Measurements from ENCODE around the gene ATP6V0A4. TPM values are rescaled to one million over a fixed set of nuclear protein-coding genes. Genes with fewer than 3 reads are reported as not detected.

Gene ATP6V0A4
- total RNA-seq, 1 experiment from 2014 or later = 1.1 TPM

DNA sequence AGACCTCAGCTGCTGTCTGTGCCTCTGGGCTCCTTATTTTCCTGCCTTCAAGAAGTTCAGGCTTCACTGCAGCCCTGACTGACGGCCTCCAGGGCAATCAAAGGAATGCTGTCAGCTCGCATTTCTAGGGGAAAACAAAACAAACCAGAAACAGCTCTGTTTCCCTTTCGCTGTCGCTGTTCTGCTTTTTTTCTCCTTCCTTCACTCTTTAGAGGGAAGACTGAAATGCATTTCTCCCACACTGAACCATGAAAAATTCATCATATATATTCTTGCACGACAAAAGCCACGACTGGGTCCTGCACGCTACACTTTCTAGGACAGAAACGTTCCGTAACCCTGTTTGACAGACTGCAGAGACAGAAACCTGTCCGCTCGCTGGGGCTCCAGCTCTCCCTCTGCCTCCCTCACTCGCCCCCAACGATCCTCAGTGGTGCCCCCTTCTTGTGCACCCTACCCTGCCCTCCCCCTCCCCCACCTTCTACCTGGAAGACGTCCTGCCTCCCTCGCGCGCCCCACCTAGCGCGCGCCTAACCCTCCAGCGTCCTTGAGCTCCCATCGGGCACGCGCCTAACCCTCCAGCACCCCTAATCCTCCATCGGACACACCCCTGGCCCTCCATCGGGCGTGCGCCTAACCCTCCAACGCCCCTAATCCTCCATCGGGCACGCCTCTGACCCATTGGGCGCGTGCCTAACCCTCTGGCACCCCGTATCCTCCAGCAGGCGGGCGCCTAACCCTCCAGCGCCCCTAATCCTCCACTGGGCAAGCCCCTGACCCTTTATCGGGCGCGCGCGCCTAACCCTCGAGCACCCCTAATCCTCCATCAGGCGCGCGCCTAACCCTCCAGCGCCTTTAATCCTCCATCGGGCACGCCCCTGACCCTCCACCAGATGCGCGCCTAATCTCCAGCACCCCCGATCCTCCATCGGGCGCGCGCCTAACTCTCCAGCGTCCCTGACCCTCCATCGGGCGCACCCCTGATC, 134.0 kb downstream of the ATP6V0A4 start (continued):
- TF ChIP-seq, protein P1, sequence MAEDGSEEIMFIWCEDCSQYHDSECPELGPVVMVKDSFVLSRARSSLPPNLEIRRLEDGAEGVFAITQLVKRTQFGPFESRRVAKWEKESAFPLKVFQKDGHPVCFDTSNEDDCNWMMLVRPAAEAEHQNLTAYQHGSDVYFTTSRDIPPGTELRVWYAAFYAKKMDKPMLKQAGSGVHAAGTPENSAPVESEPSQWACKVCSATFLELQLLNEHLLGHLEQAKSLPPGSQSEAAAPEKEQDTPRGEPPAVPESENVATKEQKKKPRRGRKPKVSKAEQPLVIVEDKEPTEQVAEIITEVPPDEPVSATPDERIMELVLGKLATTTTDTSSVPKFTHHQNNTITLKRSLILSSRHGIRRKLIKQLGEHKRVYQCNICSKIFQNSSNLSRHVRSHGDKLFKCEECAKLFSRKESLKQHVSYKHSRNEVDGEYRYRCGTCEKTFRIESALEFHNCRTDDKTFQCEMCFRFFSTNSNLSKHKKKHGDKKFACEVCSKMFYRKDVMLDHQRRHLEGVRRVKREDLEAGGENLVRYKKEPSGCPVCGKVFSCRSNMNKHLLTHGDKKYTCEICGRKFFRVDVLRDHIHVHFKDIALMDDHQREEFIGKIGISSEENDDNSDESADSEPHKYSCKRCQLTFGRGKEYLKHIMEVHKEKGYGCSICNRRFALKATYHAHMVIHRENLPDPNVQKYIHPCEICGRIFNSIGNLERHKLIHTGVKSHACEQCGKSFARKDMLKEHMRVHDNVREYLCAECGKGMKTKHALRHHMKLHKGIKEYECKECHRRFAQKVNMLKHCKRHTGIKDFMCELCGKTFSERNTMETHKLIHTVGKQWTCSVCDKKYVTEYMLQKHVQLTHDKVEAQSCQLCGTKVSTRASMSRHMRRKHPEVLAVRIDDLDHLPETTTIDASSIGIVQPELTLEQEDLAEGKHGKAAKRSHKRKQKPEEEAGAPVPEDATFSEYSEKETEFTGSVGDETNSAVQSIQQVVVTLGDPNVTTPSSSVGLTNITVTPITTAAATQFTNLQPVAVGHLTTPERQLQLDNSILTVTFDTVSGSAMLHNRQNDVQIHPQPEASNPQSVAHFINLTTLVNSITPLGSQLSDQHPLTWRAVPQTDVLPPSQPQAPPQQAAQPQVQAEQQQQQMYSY (CRISPR knock-in tag; IDR thresholded peaks at IDR 0.05) = no peak
- TF ChIP-seq, protein P2, sequence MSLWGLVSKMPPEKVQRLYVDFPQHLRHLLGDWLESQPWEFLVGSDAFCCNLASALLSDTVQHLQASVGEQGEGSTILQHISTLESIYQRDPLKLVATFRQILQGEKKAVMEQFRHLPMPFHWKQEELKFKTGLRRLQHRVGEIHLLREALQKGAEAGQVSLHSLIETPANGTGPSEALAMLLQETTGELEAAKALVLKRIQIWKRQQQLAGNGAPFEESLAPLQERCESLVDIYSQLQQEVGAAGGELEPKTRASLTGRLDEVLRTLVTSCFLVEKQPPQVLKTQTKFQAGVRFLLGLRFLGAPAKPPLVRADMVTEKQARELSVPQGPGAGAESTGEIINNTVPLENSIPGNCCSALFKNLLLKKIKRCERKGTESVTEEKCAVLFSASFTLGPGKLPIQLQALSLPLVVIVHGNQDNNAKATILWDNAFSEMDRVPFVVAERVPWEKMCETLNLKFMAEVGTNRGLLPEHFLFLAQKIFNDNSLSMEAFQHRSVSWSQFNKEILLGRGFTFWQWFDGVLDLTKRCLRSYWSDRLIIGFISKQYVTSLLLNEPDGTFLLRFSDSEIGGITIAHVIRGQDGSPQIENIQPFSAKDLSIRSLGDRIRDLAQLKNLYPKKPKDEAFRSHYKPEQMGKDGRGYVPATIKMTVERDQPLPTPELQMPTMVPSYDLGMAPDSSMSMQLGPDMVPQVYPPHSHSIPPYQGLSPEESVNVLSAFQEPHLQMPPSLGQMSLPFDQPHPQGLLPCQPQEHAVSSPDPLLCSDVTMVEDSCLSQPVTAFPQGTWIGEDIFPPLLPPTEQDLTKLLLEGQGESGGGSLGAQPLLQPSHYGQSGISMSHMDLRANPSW (CRISPR knock-in tag; conservative IDR thresholded peaks at IDR 0.05; ENCODE audit: low read depth) = no peak
- no peak for TF ChIP-seq E2F1 (CRISPR knock-in tag; IDR thresholded peaks at IDR 0.05)
- TF ChIP-seq RELA (CRISPR knock-in tag; IDR thresholded peaks at IDR 0.05; ENCODE audit: borderline replicate concordance) = no peak
- TF ChIP-seq, protein P3, sequence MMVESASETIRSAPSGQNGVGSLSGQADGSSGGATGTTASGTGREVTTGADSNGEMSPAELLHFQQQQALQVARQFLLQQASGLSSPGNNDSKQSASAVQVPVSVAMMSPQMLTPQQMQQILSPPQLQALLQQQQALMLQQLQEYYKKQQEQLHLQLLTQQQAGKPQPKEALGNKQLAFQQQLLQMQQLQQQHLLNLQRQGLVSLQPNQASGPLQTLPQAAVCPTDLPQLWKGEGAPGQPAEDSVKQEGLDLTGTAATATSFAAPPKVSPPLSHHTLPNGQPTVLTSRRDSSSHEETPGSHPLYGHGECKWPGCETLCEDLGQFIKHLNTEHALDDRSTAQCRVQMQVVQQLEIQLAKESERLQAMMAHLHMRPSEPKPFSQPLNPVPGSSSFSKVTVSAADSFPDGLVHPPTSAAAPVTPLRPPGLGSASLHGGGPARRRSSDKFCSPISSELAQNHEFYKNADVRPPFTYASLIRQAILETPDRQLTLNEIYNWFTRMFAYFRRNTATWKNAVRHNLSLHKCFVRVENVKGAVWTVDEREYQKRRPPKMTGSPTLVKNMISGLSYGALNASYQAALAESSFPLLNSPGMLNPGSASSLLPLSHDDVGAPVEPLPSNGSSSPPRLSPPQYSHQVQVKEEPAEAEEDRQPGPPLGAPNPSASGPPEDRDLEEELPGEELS (CRISPR knock-in tag; IDR thresholded peaks at IDR 0.05) = 0 out of 2 replicates have a peak, but pooled peaks have one; percentile 25
- no peak for TF ChIP-seq CREM (CRISPR knock-in tag; IDR thresholded peaks at IDR 0.05)
- TF ChIP-seq, protein P4, sequence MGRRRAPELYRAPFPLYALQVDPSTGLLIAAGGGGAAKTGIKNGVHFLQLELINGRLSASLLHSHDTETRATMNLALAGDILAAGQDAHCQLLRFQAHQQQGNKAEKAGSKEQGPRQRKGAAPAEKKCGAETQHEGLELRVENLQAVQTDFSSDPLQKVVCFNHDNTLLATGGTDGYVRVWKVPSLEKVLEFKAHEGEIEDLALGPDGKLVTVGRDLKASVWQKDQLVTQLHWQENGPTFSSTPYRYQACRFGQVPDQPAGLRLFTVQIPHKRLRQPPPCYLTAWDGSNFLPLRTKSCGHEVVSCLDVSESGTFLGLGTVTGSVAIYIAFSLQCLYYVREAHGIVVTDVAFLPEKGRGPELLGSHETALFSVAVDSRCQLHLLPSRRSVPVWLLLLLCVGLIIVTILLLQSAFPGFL (CRISPR knock-in tag; IDR thresholded peaks at IDR 0.05; ENCODE audit: borderline replicate concordance) = no peak
- TF ChIP-seq, protein P5, sequence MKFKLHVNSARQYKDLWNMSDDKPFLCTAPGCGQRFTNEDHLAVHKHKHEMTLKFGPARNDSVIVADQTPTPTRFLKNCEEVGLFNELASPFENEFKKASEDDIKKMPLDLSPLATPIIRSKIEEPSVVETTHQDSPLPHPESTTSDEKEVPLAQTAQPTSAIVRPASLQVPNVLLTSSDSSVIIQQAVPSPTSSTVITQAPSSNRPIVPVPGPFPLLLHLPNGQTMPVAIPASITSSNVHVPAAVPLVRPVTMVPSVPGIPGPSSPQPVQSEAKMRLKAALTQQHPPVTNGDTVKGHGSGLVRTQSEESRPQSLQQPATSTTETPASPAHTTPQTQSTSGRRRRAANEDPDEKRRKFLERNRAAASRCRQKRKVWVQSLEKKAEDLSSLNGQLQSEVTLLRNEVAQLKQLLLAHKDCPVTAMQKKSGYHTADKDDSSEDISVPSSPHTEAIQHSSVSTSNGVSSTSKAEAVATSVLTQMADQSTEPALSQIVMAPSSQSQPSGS (CRISPR knock-in tag; IDR thresholded peaks at IDR 0.05; ENCODE audit: borderline replicate concordance, low read depth) = no peak
- no peak for TF ChIP-seq CREB1 (CRISPR knock-in tag; IDR thresholded peaks at IDR 0.05)
- TF ChIP-seq ZNF219 (CRISPR knock-in tag; IDR thresholded peaks at IDR 0.05; ENCODE audit: borderline replicate concordance) = no peak

DNA sequence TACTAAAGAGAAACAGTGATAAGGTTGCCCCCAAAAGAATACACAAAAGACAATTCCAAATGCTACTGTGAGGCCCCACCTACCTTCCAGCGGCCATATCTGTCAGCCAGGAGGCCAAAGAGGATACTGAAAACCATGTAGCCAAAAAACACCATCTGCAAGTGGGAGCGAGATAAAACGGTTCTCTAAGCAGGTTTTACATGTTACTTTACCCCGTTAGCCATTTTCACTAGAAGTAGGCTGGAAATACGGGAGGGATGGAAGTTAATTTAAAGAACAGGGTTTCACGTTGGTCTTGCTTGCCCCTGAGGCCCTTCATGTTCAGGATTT, 135.0 kb downstream of the ATP6V0A4 start:
- peak overlapping the region; percentile 21; the same call in 1 of the 2 replicates for H3K27ac Mint-ChIP-seq
- CTCF ChIA-PET = interaction anchor here (1.1 to 2.4 kb wide), 2 partner anchors 64 to 76 kb away, joined by 4 to 13 read pairs; no protein-coding TSS in a partner anchor
- H3K4me3 Mint-ChIP-seq = peak overlapping the region; percentile 78; the same call in 1 of the 2 replicates
- peaks cover 79% of the 10 kb centered on the region for H3K4me1 Mint-ChIP-seq
- peaks cover 5% of the 10 kb centered on the region for H3K36me3 Mint-ChIP-seq
- no peaks in the 10 kb centered on the region; the same call in 1 of the 2 replicates for H3K27me3 Mint-ChIP-seq (ENCODE audit: low read depth)
- peaks cover 16% of the 10 kb centered on the region for H3K9me3 Mint-ChIP-seq
- POLR2A ChIA-PET = no interaction called here
- DNase-seq (ENCODE audit: low spot score) (no peak), ATAC-seq (no peak)
- TF ChIP-seq NR2C2 (CRISPR knock-in tag; IDR thresholded peaks at IDR 0.05) (no peak), ZNF416 (CRISPR knock-in tag; IDR thresholded peaks at IDR 0.05) (no peak), KAT7 (CRISPR knock-in tag; IDR thresholded peaks at IDR 0.05; ENCODE audit: borderline replicate concordance) (no peak)
- TF ChIP-seq, protein P3 (CRISPR knock-in tag; IDR thresholded peaks at IDR 0.05) = no peak
- TF ChIP-seq, protein P6, sequence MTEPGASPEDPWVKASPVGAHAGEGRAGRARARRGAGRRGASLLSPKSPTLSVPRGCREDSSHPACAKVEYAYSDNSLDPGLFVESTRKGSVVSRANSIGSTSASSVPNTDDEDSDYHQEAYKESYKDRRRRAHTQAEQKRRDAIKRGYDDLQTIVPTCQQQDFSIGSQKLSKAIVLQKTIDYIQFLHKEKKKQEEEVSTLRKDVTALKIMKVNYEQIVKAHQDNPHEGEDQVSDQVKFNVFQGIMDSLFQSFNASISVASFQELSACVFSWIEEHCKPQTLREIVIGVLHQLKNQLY (CRISPR knock-in tag; IDR thresholded peaks at IDR 0.05) = no peak
